Measurements from ENCODE around the gene ZNF783. TPM values are rescaled to one million over a fixed set of nuclear protein-coding genes. Genes with fewer than 3 reads are reported as not detected.

Gene ZNF783
- total RNA-seq, 1 experiment from 2014 or later: 9.9 TPM

GRCh38 chr7:149225106-149225505 is 36.9 kb upstream of the ZNF783 start:
- H3K9me3 Mint-ChIP-seq: no peaks in the 10 kb centered on the region
- ATAC-seq: no peak
- TF ChIP-seq, protein P1, sequence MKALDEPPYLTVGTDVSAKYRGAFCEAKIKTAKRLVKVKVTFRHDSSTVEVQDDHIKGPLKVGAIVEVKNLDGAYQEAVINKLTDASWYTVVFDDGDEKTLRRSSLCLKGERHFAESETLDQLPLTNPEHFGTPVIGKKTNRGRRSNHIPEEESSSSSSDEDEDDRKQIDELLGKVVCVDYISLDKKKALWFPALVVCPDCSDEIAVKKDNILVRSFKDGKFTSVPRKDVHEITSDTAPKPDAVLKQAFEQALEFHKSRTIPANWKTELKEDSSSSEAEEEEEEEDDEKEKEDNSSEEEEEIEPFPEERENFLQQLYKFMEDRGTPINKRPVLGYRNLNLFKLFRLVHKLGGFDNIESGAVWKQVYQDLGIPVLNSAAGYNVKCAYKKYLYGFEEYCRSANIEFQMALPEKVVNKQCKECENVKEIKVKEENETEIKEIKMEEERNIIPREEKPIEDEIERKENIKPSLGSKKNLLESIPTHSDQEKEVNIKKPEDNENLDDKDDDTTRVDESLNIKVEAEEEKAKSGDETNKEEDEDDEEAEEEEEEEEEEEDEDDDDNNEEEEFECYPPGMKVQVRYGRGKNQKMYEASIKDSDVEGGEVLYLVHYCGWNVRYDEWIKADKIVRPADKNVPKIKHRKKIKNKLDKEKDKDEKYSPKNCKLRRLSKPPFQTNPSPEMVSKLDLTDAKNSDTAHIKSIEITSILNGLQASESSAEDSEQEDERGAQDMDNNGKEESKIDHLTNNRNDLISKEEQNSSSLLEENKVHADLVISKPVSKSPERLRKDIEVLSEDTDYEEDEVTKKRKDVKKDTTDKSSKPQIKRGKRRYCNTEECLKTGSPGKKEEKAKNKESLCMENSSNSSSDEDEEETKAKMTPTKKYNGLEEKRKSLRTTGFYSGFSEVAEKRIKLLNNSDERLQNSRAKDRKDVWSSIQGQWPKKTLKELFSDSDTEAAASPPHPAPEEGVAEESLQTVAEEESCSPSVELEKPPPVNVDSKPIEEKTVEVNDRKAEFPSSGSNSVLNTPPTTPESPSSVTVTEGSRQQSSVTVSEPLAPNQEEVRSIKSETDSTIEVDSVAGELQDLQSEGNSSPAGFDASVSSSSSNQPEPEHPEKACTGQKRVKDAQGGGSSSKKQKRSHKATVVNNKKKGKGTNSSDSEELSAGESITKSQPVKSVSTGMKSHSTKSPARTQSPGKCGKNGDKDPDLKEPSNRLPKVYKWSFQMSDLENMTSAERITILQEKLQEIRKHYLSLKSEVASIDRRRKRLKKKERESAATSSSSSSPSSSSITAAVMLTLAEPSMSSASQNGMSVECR (CRISPR knock-in tag; IDR thresholded peaks at IDR 0.05; ENCODE audit: borderline replicate concordance): no peak
- TF ChIP-seq NFATC4 (CRISPR knock-in tag; IDR thresholded peaks at IDR 0.05): no peak
- no peak for TF ChIP-seq TEAD1 (CRISPR knock-in tag; IDR thresholded peaks at IDR 0.05)
- TF ChIP-seq, protein P2, sequence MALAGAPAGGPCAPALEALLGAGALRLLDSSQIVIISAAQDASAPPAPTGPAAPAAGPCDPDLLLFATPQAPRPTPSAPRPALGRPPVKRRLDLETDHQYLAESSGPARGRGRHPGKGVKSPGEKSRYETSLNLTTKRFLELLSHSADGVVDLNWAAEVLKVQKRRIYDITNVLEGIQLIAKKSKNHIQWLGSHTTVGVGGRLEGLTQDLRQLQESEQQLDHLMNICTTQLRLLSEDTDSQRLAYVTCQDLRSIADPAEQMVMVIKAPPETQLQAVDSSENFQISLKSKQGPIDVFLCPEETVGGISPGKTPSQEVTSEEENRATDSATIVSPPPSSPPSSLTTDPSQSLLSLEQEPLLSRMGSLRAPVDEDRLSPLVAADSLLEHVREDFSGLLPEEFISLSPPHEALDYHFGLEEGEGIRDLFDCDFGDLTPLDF (CRISPR knock-in tag; IDR thresholded peaks at IDR 0.05): no peak
- no peak for TF ChIP-seq SP1 (CRISPR knock-in tag; conservative IDR thresholded peaks at IDR 0.05)
- no peak for TF ChIP-seq AFF4 (CRISPR knock-in tag; IDR thresholded peaks at IDR 0.05; ENCODE audit: borderline replicate concordance)
- TF ChIP-seq RELA (CRISPR knock-in tag; IDR thresholded peaks at IDR 0.05; ENCODE audit: borderline replicate concordance): no peak
- TF ChIP-seq AR (CRISPR knock-in tag; IDR thresholded peaks at IDR 0.05): no peak
- no peak for TF ChIP-seq ZNF121 (CRISPR knock-in tag; IDR thresholded peaks at IDR 0.05)
- TF ChIP-seq, protein P3, sequence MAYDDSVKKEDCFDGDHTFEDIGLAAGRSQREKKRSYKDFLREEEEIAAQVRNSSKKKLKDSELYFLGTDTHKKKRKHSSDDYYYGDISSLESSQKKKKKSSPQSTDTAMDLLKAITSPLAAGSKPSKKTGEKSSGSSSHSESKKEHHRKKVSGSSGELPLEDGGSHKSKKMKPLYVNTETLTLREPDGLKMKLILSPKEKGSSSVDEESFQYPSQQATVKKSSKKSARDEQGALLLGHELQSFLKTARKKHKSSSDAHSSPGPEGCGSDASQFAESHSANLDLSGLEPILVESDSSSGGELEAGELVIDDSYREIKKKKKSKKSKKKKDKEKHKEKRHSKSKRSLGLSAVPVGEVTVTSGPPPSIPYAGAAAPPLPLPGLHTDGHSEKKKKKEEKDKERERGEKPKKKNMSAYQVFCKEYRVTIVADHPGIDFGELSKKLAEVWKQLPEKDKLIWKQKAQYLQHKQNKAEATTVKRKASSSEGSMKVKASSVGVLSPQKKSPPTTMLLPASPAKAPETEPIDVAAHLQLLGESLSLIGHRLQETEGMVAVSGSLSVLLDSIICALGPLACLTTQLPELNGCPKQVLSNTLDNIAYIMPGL (CRISPR knock-in tag; IDR thresholded peaks at IDR 0.05): no peak
- no peak for TF ChIP-seq ZNF423 (CRISPR knock-in tag; IDR thresholded peaks at IDR 0.05)
- no peak for TF ChIP-seq ZNF671 (CRISPR knock-in tag; IDR thresholded peaks at IDR 0.05)
- no peak for TF ChIP-seq SOX15 (CRISPR knock-in tag; IDR thresholded peaks at IDR 0.05)
- no peak for TF ChIP-seq NR1H2 (CRISPR knock-in tag; IDR thresholded peaks at IDR 0.05)
- TF ChIP-seq FOXJ3 (CRISPR knock-in tag; IDR thresholded peaks at IDR 0.05; ENCODE audit: borderline replicate concordance): no peak
- TF ChIP-seq, protein P4, sequence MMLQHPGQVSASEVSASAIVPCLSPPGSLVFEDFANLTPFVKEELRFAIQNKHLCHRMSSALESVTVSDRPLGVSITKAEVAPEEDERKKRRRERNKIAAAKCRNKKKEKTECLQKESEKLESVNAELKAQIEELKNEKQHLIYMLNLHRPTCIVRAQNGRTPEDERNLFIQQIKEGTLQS (CRISPR knock-in tag; conservative IDR thresholded peaks at IDR 0.05): no peak
- no peak for TF ChIP-seq PRDM15 (CRISPR knock-in tag; IDR thresholded peaks at IDR 0.05)
- TF ChIP-seq, protein P5, sequence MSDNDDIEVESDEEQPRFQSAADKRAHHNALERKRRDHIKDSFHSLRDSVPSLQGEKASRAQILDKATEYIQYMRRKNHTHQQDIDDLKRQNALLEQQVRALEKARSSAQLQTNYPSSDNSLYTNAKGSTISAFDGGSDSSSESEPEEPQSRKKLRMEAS (CRISPR knock-in tag; IDR thresholded peaks at IDR 0.05): no peak
- TF ChIP-seq ZNF219 (CRISPR knock-in tag; IDR thresholded peaks at IDR 0.05; ENCODE audit: borderline replicate concordance): no peak
- peaks cover 19% of the 10 kb centered on the region for H3K36me3 Mint-ChIP-seq
- ChIA-PET POLR2A (no interaction called here), CTCF (interaction anchor here (0.6 kb wide), 1 partner anchor 36 kb away, joined by 3 read pairs; the partner anchor contains the start of gene ZNF783)
- no peak overlapping the region for H3K27ac Mint-ChIP-seq
- H3K27me3 Mint-ChIP-seq (ENCODE audit: low read depth): no peaks in the 10 kb centered on the region; the same call in 1 of the 2 replicates
- DNase-seq (ENCODE audit: low spot score): no peak
- H3K4me3 Mint-ChIP-seq: no peak overlapping the region
- no peaks in the 10 kb centered on the region for H3K4me1 Mint-ChIP-seq
